ENCODE data around the gene FAM117A.
"Not testable (repeated sequence)": the region's sequence is repeated elsewhere in the genome, so short reads cannot be mapped to it uniquely, and the experiment has no call there.

FAM117A gene

GRCh38 chr17:49739641-49740271, 24.2 kb downstream of the FAM117A start:
- DNase-seq (ENCODE audit: low spot score) = no peak

GRCh38 chr17:49738456-49739163, 25.3 kb downstream of the FAM117A start:
- no peak for DNase-seq (ENCODE audit: low spot score)

GRCh38 chr17:49734515-49735490, 29.1 kb downstream of the FAM117A start:
- DNase-seq (ENCODE audit: low spot score) = no peak

GRCh38 chr17:49731435-49731831, 32.5 kb downstream of the FAM117A start:
- DNase-seq (ENCODE audit: low spot score) = no peak

- DNase-seq (ENCODE audit: low spot score) = no peak
These were observed 33.0 kb downstream of the FAM117A start for GRCh38 chr17:49730785-49731434.

- DNase-seq (ENCODE audit: low spot score) = peak; percentile 79
These were observed 33.7 kb downstream of the FAM117A start for GRCh38 chr17:49730078-49730784.

- DNase-seq (ENCODE audit: low spot score) = no peak
These were observed 34.9 kb downstream of the FAM117A start for GRCh38 chr17:49729069-49729468.

- no peak for DNase-seq (ENCODE audit: low spot score)
These were observed 35.5 kb downstream of the FAM117A start for GRCh38 chr17:49728425-49728824.

- DNase-seq (ENCODE audit: low spot score) = no peak
These were observed 36.6 kb downstream of the FAM117A start for GRCh38 chr17:49727380-49727779.

GRCh38 chr17:49725452-49726130, 38.3 kb downstream of the FAM117A start:
- no peak for DNase-seq (ENCODE audit: low spot score)

GRCh38 chr17:49724552-49724951, 39.4 kb downstream of the FAM117A start:
- not testable (repeated sequence) for DNase-seq (ENCODE audit: low spot score)

- no peak for DNase-seq (ENCODE audit: low spot score)
These were observed 40.5 kb downstream of the FAM117A start for GRCh38 chr17:49723423-49723822.

GRCh38 chr17:49722066-49722465, 41.9 kb downstream of the FAM117A start:
- no peak for DNase-seq (ENCODE audit: low spot score)

GRCh38 chr17:49717371-49717861, 46.5 kb downstream of the FAM117A start:
- DNase-seq (ENCODE audit: low spot score) = no peak

- no peak for DNase-seq (ENCODE audit: low spot score)
These were observed 47.1 kb downstream of the FAM117A start for GRCh38 chr17:49716668-49717364.

GRCh38 chr17:49715717-49716279, 48.1 kb downstream of the FAM117A start:
- DNase-seq (ENCODE audit: low spot score) = no peak

- no peak for DNase-seq (ENCODE audit: low spot score)
These were observed 48.7 kb downstream of the FAM117A start for GRCh38 chr17:49715216-49715615.

GRCh38 chr17:49708515-49709183, 55.3 kb downstream of the FAM117A start:
- no peak for DNase-seq (ENCODE audit: low spot score)
